AG09319 (cell line): Measurements from ENCODE around the gene CCR6.
"Not testable (repeated sequence)": the region's sequence is repeated elsewhere in the genome, so short reads cannot be mapped to it uniquely, and the experiment has no call there.

Experiments used
- DNase-seq: peaks from one replicate; pipeline ENCODE4 v3.0.0-alpha.2; 2010; ENCODE audit warnings: low read depth; ENCODE audit errors: extremely low read depth
- TF ChIP-seq, protein P1 (sequence below): IDR thresholded peaks from 2 replicates; pipeline ENCODE4 v1.5.1; 2011; ENCODE audit warnings: low read depth, mild to moderate bottlenecking, inconsistent platforms, low read length, moderate library complexity

The CCR6 gene

DNA sequence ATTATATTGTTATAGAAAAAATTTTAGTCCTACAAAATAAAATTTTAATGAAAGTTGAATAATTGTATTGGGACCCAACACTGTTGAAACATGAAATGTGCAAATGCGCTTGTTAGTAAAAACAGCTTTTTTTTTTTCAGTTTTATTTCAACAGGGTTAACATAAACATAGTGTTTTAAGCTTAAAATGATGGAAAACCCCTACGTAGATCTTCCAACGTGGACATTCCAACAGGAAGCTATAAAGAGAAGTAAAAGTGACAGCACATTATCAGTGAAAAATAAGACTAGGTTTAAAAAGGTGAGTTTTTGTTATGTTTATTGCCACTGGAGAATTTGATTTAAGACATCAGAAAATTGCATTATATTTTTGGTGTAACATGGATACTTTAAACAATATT, 41.4 kb downstream of the CCR6 start:
- TF ChIP-seq, protein P1, sequence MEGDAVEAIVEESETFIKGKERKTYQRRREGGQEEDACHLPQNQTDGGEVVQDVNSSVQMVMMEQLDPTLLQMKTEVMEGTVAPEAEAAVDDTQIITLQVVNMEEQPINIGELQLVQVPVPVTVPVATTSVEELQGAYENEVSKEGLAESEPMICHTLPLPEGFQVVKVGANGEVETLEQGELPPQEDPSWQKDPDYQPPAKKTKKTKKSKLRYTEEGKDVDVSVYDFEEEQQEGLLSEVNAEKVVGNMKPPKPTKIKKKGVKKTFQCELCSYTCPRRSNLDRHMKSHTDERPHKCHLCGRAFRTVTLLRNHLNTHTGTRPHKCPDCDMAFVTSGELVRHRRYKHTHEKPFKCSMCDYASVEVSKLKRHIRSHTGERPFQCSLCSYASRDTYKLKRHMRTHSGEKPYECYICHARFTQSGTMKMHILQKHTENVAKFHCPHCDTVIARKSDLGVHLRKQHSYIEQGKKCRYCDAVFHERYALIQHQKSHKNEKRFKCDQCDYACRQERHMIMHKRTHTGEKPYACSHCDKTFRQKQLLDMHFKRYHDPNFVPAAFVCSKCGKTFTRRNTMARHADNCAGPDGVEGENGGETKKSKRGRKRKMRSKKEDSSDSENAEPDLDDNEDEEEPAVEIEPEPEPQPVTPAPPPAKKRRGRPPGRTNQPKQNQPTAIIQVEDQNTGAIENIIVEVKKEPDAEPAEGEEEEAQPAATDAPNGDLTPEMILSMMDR = no peak

DNA sequence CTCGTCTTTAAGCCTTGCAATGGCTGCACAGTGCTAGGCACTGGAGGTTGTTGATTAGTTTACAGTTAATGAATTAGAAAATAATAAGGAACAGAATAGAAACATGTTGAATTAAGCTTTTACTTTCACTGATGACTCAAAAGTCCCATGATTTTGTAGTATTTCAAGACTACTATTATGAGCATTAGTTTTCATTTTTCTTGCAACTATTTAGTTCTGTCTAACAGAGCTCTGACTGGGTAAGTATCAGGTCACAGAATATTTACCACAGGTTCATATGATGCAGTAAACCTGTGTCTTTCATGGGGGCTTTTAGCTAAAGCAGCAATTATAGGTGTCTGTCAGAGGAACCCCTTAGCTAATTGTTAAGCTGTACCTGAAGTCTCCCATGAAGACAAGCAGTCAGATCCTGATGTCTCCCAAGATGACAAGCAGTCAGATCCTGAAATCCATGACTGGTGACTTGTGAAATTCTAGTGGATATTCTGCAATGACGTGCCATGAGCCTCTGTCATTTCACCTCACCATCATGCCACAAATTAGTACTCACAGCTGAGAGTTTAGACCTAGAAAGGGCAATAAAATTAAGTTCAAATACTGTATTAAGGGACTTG, 43.1 kb downstream of the CCR6 start:
- TF ChIP-seq, protein P1 = no peak
- DNase-seq = no peak

More for the DNA sequence above, 41.4 kb downstream of the CCR6 start:
- DNase-seq = no peak

DNA sequence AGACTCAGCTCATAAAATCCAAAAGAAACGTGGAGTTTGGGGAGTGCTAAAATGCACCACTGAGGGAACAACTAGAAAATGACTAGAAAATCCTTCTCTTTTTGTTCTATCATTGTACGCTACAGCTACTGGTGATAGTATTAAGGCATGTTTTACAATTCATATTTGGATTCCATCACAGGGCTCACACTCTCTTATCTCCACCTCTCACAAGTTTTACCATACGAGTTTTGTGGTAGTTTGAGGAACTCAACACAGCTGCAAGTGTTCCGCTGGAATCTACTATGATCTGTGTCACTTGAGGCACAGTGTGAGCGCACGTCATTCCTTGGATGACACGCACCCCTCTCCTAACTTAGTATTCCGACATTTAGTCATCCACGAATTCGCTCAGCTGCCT, 44.8 kb downstream of the CCR6 start:
- not testable (repeated sequence) for DNase-seq

DNA sequence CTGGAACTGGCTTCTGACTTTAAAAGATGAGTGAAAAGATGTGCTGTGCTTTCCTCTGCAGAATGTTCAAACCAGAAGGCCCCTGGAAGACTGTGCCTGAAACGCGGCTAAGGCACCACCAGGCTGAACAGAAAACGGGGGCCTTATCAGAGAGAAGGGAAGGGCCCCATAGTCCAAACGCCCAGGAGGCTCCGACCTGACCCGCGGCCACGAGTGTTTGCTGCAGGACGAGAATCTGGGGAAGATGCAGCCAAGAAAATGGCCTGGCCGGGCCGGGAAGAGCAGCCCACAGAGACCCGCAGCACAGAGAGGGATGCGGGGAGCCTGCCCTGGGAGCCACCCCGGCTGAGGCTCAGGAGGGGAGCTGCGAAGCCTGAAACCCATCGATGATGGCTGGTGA, 45.4 kb downstream of the CCR6 start:
- DNase-seq = not testable (repeated sequence)

DNA sequence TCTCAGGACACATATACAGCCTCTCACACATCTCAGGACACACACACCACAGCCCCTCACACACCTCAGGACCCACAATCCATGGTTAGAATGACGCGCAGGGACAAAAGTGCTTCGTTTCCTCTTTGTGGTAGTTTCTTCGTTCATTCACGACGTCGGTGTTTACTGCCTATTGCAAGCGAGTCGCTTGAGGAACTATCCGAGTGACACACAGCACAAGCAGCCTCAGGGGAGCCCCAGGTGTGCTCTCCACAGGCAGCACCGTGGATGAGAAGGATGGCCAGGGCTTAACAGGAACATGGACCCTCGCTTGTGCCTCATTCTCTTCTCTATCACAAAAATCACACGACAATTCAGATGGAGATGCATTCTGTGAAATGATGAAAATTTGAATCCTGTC, 47.0 kb downstream of the CCR6 start:
- not testable (repeated sequence) for DNase-seq

DNA sequence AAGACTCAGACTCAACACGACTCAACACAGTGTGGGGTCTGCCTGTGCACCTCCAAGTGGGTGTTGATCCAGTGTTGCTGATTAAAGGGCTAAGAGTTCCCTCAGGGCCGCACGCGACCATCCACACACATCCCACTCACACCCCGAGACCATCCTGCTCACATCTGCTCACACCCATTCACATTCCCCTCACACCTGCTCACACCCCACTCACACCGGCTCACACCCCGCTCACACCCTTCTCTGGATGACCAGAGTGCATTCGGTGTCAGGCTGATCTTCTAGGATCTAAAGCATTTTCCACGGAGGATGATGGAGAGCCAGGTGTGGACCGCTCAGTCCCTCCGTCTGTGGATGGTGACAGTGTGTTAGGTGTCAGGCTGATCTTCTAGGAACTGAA, 48.4 kb downstream of the CCR6 start:
- not testable (repeated sequence) for DNase-seq

DNA sequence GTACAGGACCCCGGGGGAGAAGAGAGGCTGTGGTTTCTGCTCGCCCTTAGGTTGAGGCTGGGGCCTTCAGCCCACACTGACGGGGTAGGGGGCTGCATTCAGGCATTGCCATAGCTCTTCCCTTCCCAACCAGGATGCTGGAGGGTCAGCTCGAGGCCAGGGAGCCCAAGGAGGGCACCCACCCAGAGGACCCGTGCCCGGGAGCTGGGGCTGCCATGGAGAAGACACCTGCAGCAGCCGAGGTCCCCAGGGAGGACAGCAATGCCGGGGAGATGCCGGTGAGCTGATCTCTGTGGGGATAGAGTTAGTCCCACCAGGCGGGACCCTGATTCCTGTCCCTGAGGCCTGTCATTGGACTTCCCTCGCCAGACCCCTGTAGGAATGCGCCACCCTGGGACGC, 49.1 kb downstream of the CCR6 start:
- not testable (repeated sequence) for DNase-seq

DNA sequence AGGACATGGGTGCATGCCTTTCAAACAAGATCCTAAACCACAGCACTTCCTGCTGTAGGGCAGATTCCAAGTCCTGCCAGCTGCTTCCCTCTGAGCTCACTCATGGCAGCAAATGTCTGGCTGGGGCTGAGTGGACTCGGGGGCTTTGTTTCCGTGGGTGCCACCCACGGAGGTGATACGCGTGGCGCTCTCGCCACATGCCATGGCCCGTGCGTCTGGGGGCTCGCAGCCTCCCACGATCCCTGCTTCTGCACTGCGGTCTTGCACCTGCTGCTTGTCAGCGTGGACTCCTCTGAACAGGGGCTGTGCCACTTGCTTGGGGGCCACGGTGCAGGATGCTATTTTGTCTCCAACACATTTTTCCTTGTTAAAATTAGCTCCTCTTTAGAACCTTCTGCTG, 54.4 kb downstream of the CCR6 start:
- DNase-seq = not testable (repeated sequence)

DNA sequence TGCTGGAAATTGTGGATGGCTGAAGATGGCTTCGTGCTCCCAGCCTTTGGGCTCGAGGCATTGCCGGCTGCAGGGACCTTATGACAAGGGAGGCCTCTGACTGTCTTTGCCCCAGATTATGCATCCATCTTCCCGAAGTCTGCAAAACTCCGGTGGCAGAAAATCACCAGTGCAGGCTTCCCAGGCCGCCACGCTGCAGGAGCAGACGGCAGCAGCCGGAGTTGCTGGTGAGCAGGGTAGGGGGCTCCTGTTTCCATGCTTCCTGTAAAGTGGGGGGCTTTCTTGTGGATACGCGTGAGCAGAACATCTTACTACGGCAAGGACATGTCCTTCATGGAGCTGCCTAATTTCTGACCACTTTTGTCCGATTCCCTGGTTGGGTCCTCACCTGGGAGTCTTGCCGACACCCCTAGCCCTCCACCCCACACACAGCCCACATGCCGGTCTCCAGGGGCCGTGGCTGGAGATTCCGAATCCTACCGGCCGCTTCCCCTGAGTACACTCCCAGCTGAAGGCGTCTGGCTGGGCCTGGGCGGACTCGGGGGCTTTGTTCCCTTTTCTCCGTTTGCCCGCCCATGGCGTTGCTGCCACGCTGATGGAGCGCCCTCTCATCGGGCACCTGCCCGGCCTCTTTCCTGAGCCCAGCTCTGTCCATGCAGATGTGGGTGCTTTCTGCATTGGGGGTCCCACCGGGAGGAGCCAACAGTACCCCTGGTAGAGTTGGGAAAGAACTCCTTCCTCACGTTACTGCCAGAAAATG, 56.2 kb downstream of the CCR6 start:
- not testable (repeated sequence) for DNase-seq

DNA sequence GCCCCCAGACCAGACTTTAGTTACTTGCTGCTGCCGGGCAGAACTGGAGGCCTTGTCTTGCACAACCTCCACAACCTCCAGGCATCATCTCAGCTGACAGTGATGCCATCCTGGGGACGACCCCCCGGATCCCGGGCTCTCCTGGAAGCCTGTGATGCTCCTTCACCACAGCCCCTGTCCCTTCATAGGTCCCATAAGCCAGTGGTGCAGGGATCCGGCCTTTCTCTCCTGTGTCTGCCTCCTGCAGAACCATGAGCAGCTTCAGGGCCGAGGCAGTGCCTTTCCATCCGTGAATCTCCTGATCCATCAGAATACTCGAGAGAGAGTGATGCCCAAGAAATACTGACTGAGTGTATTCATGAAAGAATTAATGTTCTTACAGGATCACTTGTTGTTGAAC, 57.2 kb downstream of the CCR6 start:
- DNase-seq = not testable (repeated sequence)

DNA sequence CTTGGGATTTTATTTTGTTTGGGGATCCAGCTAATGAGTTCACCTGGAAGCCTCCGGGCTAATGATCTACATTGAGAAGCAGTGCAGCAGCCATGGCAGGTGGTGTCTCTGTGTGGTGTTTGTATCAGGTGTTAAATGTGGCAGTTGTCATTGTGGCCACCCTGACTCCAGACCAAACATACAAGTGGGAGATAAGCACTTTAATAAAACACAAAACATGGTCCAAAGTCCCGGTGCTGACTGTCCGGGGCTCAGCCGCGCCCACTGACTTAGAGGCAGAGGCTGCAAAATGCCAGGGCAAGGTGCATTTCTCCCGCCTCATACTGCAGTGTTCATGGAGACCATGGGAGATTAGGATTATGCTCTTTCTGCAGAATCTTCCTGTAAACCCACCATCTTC, 58.5 kb downstream of the CCR6 start:
- not testable (repeated sequence) for DNase-seq

DNA sequence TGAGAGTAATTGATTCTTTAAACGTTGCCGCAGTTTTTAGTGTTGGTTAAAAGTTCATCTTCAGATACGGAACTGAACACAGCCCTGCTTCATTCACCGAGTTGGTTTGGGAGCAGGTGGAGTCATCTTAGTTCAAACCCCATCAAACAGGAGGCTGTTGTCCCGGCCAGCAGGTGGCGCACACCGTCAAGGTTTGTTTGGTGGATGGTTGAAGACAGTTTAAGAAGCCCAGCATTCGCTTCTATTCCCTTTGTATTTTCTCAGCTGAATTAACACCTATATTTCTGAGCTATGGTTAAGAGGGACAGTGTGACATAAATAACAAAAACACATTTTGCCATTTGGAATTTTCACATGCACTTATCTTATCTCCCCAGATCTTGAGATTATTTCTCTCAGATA, 60.0 kb downstream of the CCR6 start:
- not testable (repeated sequence) for DNase-seq

DNA sequence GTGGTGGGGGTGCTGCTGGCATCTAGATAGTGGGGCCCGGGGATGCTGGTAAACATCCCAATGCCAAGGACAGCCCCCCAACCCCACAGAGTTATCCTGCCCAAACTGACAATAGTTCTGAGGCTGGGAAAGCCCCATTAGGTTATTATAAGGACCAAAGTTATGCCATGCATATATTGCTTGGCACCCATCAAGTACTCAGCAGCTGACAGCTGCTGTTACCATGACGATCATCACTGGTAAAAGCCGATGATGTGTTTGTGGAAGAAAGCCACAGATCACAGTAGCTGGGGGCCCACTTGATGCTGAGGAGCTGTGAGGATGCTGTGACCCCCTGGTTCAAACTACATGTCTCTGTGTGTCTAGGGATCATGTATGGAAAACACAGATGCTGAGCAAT, 62.2 kb downstream of the CCR6 start:
- DNase-seq = not testable (repeated sequence)

DNA sequence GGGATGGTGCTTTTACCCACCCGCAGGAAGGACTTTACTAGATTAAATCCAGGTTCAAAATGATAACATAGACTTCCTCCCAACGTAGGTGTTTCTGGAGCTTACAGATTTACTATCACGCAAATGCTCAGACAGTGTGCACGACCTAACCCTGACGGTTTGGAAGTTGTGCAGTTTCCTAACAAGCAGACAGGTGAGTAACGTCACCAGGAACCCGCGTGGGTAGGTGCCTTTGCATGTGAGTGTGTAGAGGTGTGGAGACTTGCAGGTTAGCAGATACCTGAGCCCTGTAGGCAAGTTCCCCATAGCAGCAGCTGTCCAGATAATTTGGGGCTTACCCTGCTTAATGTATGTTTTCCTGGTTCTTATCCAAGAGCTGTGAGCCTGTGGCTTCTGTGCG, 64.4 kb downstream of the CCR6 start:
- DNase-seq = not testable (repeated sequence)
